Calu3 (cell line): Measurements from ENCODE around the gene ADCY6. TPM values are rescaled to one million over a fixed set of nuclear protein-coding genes. Genes with fewer than 3 reads are reported as not detected.
A peak's percentile ranks its signal among the peaks of the same experiment; 100 is the strongest.

Experiments
- BruUV-seq: library from RNA; stranded (reverse); fragments of 400-500 nt; replicated peaks from 2 replicates; lab custom pipeline; 2021; lab: Mats Ljungman, UMichigan
- CTCF ChIA-PET: fragments of 300-600 bp; sonication (Branson Sonifier 250); formaldehyde crosslinking; loops from one replicate; lab custom pipeline; 2022; ENCODE audit warnings: antibody characterized with exemption; lab: Charles Lee
- DNase-seq: peaks from one replicate; pipeline ENCODE4 v3.0.0; 2022
- H3K27ac Mint-ChIP-seq: one replicate; pipeline ENCODE4 v1.8.0; 2022; ENCODE audit warnings: mixed read lengths; ENCODE audit not compliant: unreplicated experiment
- H3K27me3 Mint-ChIP-seq: one replicate; pipeline ENCODE4 v1.8.0; 2022; ENCODE audit warnings: mixed read lengths; ENCODE audit not compliant: unreplicated experiment
- H3K36me3 Mint-ChIP-seq: one replicate; pipeline ENCODE4 v1.8.0; 2022; ENCODE audit warnings: mild to moderate bottlenecking, moderate library complexity, mixed read lengths; ENCODE audit not compliant: insufficient read depth, unreplicated experiment
- H3K4me1 Mint-ChIP-seq: one replicate; pipeline ENCODE4 v1.8.0; 2022; ENCODE audit warnings: mild to moderate bottlenecking, low read depth, mixed read lengths; ENCODE audit not compliant: unreplicated experiment
- H3K4me3 Mint-ChIP-seq: one replicate; pipeline ENCODE4 v1.8.0; 2022; ENCODE audit warnings: mild to moderate bottlenecking, low read depth, moderate library complexity, mixed read lengths; ENCODE audit not compliant: unreplicated experiment
- H3K9me3 Mint-ChIP-seq: one replicate; pipeline ENCODE4 v1.8.0; 2022; ENCODE audit warnings: low read depth, mixed read lengths; ENCODE audit not compliant: unreplicated experiment
- CTCF ChIP-seq: fragments of 200-600 bp; IDR thresholded peaks from one replicate; pipeline ENCODE4 v1.8.0; 2022; ENCODE audit warnings: antibody characterized with exemption; ENCODE audit not compliant: unreplicated experiment
- intact Hi-C: fragments of 100-400 bp; cut with micrococcal nuclease; formaldehyde crosslinking; loops from one replicate; pipeline ENCODE4 v1.10.0; 2022; ENCODE audit not compliant: unreplicated experiment
- total RNA-seq: library from RNA; stranded (reverse); gene quantifications from 2 replicates; pipeline ENCODE4 v1.2.3, GENCODE V29; 2022

The ADCY6 gene
- total RNA-seq, 1 experiment from 2014 or later: 42.9 TPM

GRCh38 chr12:48822711-48823110, 33.8 kb upstream of the ADCY6 start:
- DNase-seq: no peak
- CTCF ChIA-PET: interaction anchor here (0.7 to 0.9 kb wide), 2 partner anchors 27 to 213 kb away, joined by 3 read pairs; no protein-coding TSS in a partner anchor
- Mint-ChIP-seq H3K4me1 (no peaks in the 10 kb centered on the region), H3K27me3 (no peaks in the 10 kb centered on the region), H3K4me3 (no peak overlapping the region), H3K36me3 (peaks cover 16% of the 10 kb centered on the region), H3K9me3 (no peaks in the 10 kb centered on the region), H3K27ac (no peak overlapping the region)
- intact Hi-C loops: no loop called here
- no TSS peak for BruUV-seq
- TF ChIP-seq CTCF: no peak

GRCh38 chr12:48822139-48822538, 33.2 kb upstream of the ADCY6 start:
- H3K27me3 Mint-ChIP-seq: no peaks in the 10 kb centered on the region
- intact Hi-C loops: no loop called here
- H3K36me3 Mint-ChIP-seq: peaks cover 21% of the 10 kb centered on the region
- no peak overlapping the region for H3K27ac Mint-ChIP-seq
- H3K4me1 Mint-ChIP-seq: no peaks in the 10 kb centered on the region
- DNase-seq: no peak
- no peak for TF ChIP-seq CTCF
- no TSS peak for BruUV-seq
- H3K9me3 Mint-ChIP-seq: no peaks in the 10 kb centered on the region
- CTCF ChIA-PET: interaction anchor here (0.7 kb wide), 1 partner anchor 214 kb away, joined by 3 read pairs; no protein-coding TSS in a partner anchor
- H3K4me3 Mint-ChIP-seq: no peak overlapping the region

DNA sequence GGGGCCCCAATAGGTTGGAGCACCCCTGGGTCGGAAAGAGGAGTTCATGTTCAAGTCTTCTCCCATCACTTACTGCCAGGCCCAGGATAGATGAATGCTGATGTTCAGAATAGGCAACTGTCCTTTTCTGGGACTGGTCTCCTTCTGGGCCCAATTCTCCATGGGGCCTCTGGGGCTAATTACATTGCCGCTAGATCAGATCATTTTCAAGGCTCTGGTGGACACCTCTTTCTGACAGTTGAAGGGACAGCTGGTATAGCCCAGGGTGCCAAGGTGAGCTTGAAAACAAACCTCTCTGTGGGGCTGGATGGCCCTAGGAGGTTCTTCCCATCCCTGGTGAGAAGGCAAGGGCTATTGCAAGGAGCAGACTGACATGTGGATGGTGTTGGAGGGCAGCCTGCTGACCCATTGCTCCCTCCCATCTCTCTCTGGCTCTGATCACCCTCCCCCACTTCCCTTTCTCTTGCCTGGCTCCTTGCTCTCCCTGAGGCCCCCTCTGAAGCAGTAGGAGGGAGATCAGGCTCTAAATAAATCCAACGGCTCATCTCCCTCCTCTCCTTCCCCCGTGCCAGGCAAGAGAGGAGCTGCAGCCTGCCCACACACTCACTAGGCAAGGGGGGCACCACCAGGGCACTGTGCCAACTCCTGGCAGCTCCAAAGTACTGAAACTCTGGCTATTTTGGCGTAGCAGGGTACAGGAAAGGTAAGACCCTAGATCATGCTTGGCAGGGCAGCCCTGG, 31.3 kb upstream of the ADCY6 start:
- peaks cover 13% of the 10 kb centered on the region for H3K27me3 Mint-ChIP-seq
- H3K9me3 Mint-ChIP-seq: no peaks in the 10 kb centered on the region
- peaks cover 34% of the 10 kb centered on the region for H3K36me3 Mint-ChIP-seq
- TF ChIP-seq CTCF: no peak
- intact Hi-C loops: no loop called here
- CTCF ChIA-PET: interaction anchor here (1.1 kb wide), 1 partner anchor 42 kb away, joined by 3 read pairs; no protein-coding TSS in a partner anchor
- no peak overlapping the region for H3K4me3 Mint-ChIP-seq
- BruUV-seq: no TSS peak
- H3K27ac Mint-ChIP-seq: no peak overlapping the region
- no peak for DNase-seq
- peaks cover 11% of the 10 kb centered on the region for H3K4me1 Mint-ChIP-seq

- peaks cover 13% of the 10 kb centered on the region for H3K27me3 Mint-ChIP-seq
- H3K9me3 Mint-ChIP-seq: no peaks in the 10 kb centered on the region
- TF ChIP-seq CTCF: no peak
- H3K36me3 Mint-ChIP-seq: peaks cover 46% of the 10 kb centered on the region
- peak overlapping the region; percentile 76 for H3K4me3 Mint-ChIP-seq
- CTCF ChIA-PET: no interaction called here
- no peak overlapping the region for H3K27ac Mint-ChIP-seq
- no TSS peak for BruUV-seq
- intact Hi-C loops: no loop called here
- peaks cover 11% of the 10 kb centered on the region for H3K4me1 Mint-ChIP-seq
- DNase-seq: peak; percentile 57
These were observed 30.1 kb upstream of the ADCY6 start for GRCh38 chr12:48818831-48819590.
